Dendritic cell treated with granulocyte-macrophage colony-stimulating factor and Interleukin-4, amounts not matched to agents 40 ng/mL and 50 ng/mL, for 4 days (primary cell): ENCODE measurements around the gene LRPAP1.
A peak's percentile ranks its signal among the peaks of the same experiment; 100 is the strongest.
"Not testable (repeated sequence)": the region's sequence is repeated elsewhere in the genome, so short reads cannot be mapped to it uniquely, and the experiment has no call there.

ENCODE experiments used
- H3K27ac Mint-ChIP-seq: one replicate; pipeline ENCODE4 v1.8.0; 2022; ENCODE audit warnings: mild to moderate bottlenecking, mixed read lengths
- H3K27me3 Mint-ChIP-seq: one replicate; pipeline ENCODE4 v1.8.0; 2022; ENCODE audit warnings: mild to moderate bottlenecking, mixed read lengths
- H3K36me3 Mint-ChIP-seq: one replicate; pipeline ENCODE4 v1.8.0; 2022; ENCODE audit warnings: low read depth, mixed read lengths
- H3K4me1 Mint-ChIP-seq: one replicate; pipeline ENCODE4 v1.8.0; 2022; ENCODE audit warnings: low read depth, mixed read lengths
- H3K4me3 Mint-ChIP-seq: one replicate; pipeline ENCODE4 v1.8.0; 2022; ENCODE audit warnings: mild to moderate bottlenecking, moderate library complexity, mixed read lengths
- H3K9me3 Mint-ChIP-seq: one replicate; pipeline ENCODE4 v1.8.0; 2022; ENCODE audit warnings: mixed read lengths
- intact Hi-C: fragments of 100-400 bp; cut with micrococcal nuclease; formaldehyde crosslinking; loops from one replicate; pipeline ENCODE4 v1.15.0; 2022

LRPAP1 gene

GRCh38 chr4:3531879-3532750 lies at the start of gene LRPAP1:
LRPAP1 (minus strand) TSS chr4:3532422; CDS start chr4:3532412, 10 bp downstream.
- Mint-ChIP-seq H3K4me1 (peaks cover 50% of the 10 kb centered on the region), H3K9me3 (no peaks in the 10 kb centered on the region), H3K27ac (peak within 1 kb of the TSS; percentile 94), H3K36me3 (peaks cover 51% of the 10 kb centered on the region), H3K4me3 (peak within 1 kb of the TSS; percentile 100), H3K27me3 (peaks cover 28% of the 10 kb centered on the region)
- intact Hi-C loops: loop anchor here (5.0 kb wide), 1 partner anchor 425 kb away; no protein-coding TSS in a partner anchor

DNA sequence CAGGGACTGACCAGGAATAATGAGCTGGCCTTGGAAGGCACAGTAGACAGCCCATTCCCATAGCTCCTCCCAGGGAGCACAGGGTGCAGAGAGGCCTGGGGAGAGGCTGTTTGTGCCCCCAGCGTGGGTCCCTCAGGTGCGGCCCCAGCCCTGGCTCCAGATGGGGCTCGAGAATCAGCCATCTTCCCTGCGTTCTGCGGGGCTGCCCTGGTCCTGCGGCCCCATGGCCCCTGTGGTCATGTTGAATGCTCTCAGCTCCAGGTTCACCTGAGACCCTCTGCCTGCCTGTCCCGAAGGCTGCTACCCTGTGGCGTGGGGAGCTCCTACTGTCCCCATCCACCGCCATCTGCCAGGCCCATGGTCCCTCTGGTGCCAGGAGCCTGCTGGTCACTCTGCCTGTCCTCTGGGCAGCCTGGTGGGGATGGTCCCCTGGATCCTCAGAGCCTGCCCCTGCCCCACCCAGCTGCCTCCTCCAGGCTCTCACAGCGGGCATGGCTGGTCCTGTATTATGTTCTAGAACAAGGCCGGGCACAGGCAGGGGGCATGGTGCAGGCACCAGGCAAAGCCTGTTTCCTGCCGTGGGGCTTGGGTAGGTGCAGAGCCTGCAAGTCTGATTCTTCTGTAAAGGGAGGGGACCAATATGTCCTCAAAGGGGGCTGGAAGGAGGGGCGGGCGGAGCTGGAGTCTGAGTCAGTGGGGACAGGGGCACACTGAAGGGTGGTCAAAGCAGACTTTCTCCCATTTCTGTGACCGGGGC lies 49.3 kb upstream of the LRPAP1 start:
- intact Hi-C loops, H3K4me1 Mint-ChIP-seq, H3K9me3 Mint-ChIP-seq, H3K27ac Mint-ChIP-seq, H3K4me3 Mint-ChIP-seq, H3K36me3 Mint-ChIP-seq: not testable (repeated sequence)
- H3K27me3 Mint-ChIP-seq: peaks cover 22% of the 10 kb centered on the region

- H3K4me1 Mint-ChIP-seq, intact Hi-C loops: not testable (repeated sequence)
- H3K27me3 Mint-ChIP-seq: peaks cover 23% of the 10 kb centered on the region
Observed at GRCh38 chr4:3580859-3581258, 48.6 kb upstream of the LRPAP1 start.

DNA sequence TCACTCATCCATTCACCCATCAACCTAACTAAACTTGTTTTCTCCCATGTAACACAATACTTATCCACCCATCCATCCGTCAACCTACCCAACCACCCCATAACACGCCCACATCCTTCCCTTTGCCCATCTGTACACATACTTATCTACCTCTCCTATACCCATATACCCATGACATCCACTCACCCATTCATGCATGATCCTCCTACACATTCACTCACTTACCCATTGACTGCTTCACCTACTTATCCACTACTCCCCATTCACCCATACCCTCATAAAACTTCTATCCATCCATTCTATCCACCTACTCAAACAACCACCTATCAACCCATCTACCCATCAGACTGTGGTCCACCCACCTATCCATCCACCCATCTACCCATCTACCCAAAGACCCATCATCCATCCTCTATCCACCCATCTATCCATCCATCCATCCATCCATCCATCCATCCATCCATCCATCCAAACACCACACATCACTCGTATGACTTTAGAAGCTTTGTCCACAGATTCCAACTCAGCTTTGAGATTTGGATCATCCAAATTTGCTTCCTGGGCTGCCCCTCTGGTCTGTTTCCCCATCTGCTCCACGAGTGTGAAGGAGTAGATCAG lies 46.4 kb upstream of the LRPAP1 start:
- H3K4me3 Mint-ChIP-seq, H3K36me3 Mint-ChIP-seq, H3K9me3 Mint-ChIP-seq, H3K4me1 Mint-ChIP-seq, H3K27ac Mint-ChIP-seq, intact Hi-C loops: not testable (repeated sequence)
- peaks cover 32% of the 10 kb centered on the region for H3K27me3 Mint-ChIP-seq

More at GRCh38 chr4:3580859-3581258, 48.6 kb upstream of the LRPAP1 start:
- not testable (repeated sequence) for H3K36me3 Mint-ChIP-seq, H3K9me3 Mint-ChIP-seq, H3K27ac Mint-ChIP-seq, H3K4me3 Mint-ChIP-seq

DNA sequence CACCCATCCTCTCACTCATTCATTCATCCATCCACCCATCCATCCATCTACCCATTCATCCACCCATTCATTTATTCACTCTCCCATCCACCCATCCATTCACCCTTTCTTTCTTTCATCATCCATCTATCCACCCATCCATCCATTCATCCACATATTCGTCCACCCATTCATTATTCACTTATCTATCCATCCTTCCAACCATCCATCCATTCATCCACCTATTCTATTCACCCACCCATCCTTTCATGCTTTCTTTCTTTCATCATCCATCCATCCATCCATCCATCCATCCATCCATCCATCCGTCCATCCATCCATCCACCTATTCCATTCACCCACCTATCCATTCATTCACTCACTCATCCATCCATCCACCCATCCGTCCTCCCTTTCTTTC lies 45.8 kb upstream of the LRPAP1 start:
- H3K9me3 Mint-ChIP-seq, H3K27ac Mint-ChIP-seq, intact Hi-C loops, H3K36me3 Mint-ChIP-seq, H3K4me1 Mint-ChIP-seq, H3K4me3 Mint-ChIP-seq: not testable (repeated sequence)
- H3K27me3 Mint-ChIP-seq: peaks cover 32% of the 10 kb centered on the region

DNA sequence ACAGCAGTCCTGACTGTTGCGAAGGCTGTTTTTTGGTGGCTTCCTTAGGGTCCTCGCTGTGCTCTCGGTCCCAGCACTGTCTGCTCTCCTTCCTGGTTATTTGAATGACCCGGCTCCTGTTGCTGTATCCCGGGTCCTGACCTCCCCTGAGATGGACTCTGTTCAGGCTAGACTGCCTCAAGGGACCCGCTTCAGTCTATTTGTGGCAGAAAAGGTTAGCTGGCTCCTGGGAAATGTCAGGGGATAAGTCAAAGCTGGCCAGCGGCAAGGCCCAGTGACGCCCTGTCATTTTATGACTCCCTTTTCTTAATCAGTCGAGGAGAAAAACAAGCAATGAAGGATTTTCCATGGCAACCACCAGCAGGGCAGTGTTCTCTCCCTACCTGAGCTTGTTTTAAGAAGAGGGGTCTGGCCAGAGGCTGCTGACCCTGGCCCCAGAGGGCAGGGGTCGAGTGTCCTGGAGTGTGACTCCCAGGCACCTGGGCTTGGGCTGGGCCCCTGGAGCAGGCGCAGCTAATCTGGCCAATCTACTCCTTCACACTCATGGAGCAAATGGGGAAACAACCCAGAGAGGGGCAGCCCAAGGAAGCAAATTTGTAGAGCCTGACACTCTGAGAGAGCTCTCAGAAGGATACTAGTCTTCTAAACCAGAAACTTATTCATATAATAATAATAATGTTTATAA lies 45.1 kb upstream of the LRPAP1 start:
- not testable (repeated sequence) for H3K36me3 Mint-ChIP-seq, H3K9me3 Mint-ChIP-seq

GRCh38 chr4:3576533-3577207 lies 44.4 kb upstream of the LRPAP1 start:
- intact Hi-C loops, H3K4me3 Mint-ChIP-seq, H3K27ac Mint-ChIP-seq, H3K9me3 Mint-ChIP-seq, H3K36me3 Mint-ChIP-seq: not testable (repeated sequence)
- peaks cover 14% of the 10 kb centered on the region for H3K4me1 Mint-ChIP-seq
- H3K27me3 Mint-ChIP-seq: peaks cover 31% of the 10 kb centered on the region

More for the DNA sequence above, 45.1 kb upstream of the LRPAP1 start:
- H3K27me3 Mint-ChIP-seq: peaks cover 31% of the 10 kb centered on the region
- H3K4me3 Mint-ChIP-seq, intact Hi-C loops, H3K27ac Mint-ChIP-seq: not testable (repeated sequence)
- H3K4me1 Mint-ChIP-seq: peaks cover 13% of the 10 kb centered on the region

GRCh38 chr4:3575426-3576369 lies 43.5 kb upstream of the LRPAP1 start:
- H3K4me3 Mint-ChIP-seq, H3K9me3 Mint-ChIP-seq, H3K36me3 Mint-ChIP-seq, H3K27ac Mint-ChIP-seq, intact Hi-C loops: not testable (repeated sequence)
- peaks cover 14% of the 10 kb centered on the region for H3K4me1 Mint-ChIP-seq
- H3K27me3 Mint-ChIP-seq: peaks cover 31% of the 10 kb centered on the region

- H3K27ac Mint-ChIP-seq, H3K9me3 Mint-ChIP-seq, intact Hi-C loops, H3K4me3 Mint-ChIP-seq, H3K36me3 Mint-ChIP-seq: not testable (repeated sequence)
- Mint-ChIP-seq H3K27me3 (peaks cover 26% of the 10 kb centered on the region), H3K4me1 (peaks cover 14% of the 10 kb centered on the region)
Observed at GRCh38 chr4:3574865-3575264, 42.6 kb upstream of the LRPAP1 start.

GRCh38 chr4:3574346-3574745 lies 42.1 kb upstream of the LRPAP1 start:
- intact Hi-C loops, H3K9me3 Mint-ChIP-seq, H3K27ac Mint-ChIP-seq, H3K4me3 Mint-ChIP-seq, H3K36me3 Mint-ChIP-seq: not testable (repeated sequence)
- Mint-ChIP-seq H3K4me1 (peaks cover 14% of the 10 kb centered on the region), H3K27me3 (peaks cover 26% of the 10 kb centered on the region)

- H3K27ac Mint-ChIP-seq: no peak overlapping the region
- no peak overlapping the region for H3K4me3 Mint-ChIP-seq
- peaks cover 14% of the 10 kb centered on the region for H3K4me1 Mint-ChIP-seq
- H3K27me3 Mint-ChIP-seq: peaks cover 18% of the 10 kb centered on the region
- H3K9me3 Mint-ChIP-seq: no peaks in the 10 kb centered on the region
- no peaks in the 10 kb centered on the region for H3K36me3 Mint-ChIP-seq
- intact Hi-C loops: no loop called here
Observed at GRCh38 chr4:3573131-3573530, 40.9 kb upstream of the LRPAP1 start.

GRCh38 chr4:3572363-3572762 lies 40.1 kb upstream of the LRPAP1 start:
- H3K27ac Mint-ChIP-seq: no peak overlapping the region
- peaks cover 14% of the 10 kb centered on the region for H3K4me1 Mint-ChIP-seq
- no peaks in the 10 kb centered on the region for H3K9me3 Mint-ChIP-seq
- intact Hi-C loops: no loop called here
- H3K36me3 Mint-ChIP-seq: no peaks in the 10 kb centered on the region
- H3K4me3 Mint-ChIP-seq: no peak overlapping the region
- H3K27me3 Mint-ChIP-seq: peaks cover 14% of the 10 kb centered on the region
